GM19372 (cell line): ENCODE data around the gene GVQW3.

ENCODE experiments used
- ATAC-seq: cut with Tn5 transposase; IDR thresholded peaks from one replicate; pipeline ENCODE4 v1.9.1; 2021; ENCODE audit warnings: mild to moderate bottlenecking, low read depth, moderate library complexity; ENCODE audit not compliant: unreplicated experiment

GVQW3 gene

DNA sequence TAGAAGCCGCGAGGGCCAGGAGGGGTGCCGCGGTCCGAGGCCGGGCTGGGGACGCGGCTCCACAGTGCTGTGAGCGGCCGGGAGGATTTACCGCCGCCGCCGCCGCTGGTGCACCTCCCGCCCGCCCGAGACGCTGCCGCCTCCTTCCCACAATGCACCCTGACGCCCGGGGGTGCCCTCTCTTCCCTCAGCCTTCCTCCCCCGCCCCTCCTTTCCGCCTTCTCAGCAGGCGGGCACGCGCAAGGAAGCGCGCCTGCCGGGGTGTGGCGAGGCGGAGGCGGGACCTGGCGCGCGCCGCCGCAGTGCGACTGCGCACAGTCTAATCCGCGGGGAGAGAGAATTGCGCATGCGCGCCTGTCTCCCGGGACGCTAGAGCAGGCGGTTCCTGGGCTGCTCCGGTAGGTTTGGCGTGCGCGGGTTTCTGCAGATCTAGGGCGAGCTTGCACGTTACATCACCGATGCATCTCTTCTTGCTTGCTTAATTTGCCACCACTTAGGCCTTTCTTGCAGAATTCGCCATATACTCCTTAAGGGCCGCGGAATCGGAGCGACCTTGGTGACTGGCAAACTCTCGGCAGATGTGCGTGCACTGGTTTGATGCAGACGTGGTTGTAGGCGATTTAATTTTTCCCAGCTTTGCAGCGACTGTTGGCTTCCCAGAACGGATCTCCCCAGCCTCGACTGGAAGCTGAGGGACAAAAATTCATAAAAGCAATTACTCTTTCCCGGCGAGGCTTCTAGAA, at the start of gene GVQW3, which contains the start of gene THAP12:
GVQW3 (plus strand) TSS at position 347 of the 743 bp plus-strand sequence. CDS start 506 bp downstream, outside the sequence.
THAP12 (minus strand) TSS at position 156 of the 743 bp plus-strand sequence. CDS start 296 bp downstream, outside the sequence.
- ATAC-seq, result peak; percentile 79

DNA sequence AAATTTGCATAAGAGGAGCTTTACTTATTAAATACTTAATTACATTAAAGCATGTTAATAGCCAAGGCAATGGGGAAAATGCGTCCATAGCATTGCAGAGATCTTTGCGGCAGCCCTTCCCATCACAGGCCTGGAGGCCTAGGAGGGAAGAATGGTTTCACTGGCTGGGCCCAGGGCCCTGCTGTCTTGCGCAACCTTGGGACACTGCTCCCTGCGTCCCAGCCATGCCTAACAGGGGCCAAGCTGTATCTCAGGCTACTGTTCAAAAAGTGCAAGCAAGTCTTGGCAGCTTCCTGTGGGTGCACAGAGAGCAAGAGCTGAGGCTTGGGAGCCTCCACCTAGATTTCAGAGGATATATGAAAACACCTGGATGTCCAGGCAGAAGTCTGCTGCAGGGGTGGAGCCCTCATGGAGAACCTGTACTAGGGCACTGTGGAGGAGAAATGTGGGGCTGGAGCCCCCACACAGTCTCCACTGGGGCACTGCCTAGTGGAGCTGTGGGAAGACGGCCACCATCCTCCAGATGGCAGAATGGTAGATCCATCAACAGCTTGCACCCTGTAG, 46.2 kb upstream of the GVQW3 start:
- ATAC-seq, result no peak

GRCh38 chr11:76335842-76336241, 45.3 kb upstream of the GVQW3 start:
- no peak for ATAC-seq

DNA sequence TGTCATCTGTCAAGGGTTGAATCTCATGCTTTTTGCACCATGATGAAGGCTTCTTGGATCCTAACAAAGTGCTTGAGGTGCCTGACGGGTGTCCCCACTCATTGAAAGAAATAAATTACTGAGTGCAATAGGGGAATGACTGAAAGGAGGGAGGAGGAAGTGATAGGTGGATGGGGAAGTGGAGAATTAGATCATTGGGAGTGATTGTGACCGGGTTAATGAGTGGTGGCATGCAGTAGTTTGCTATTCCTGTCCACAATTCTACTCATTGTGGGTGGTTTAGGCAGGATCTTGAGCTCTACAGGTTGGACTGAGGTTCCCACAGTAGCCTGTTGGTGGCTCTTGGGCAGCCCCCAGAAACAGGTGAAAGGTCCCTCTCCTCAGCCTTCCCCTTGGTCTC, 44.5 kb upstream of the GVQW3 start:
- no peak for ATAC-seq

DNA sequence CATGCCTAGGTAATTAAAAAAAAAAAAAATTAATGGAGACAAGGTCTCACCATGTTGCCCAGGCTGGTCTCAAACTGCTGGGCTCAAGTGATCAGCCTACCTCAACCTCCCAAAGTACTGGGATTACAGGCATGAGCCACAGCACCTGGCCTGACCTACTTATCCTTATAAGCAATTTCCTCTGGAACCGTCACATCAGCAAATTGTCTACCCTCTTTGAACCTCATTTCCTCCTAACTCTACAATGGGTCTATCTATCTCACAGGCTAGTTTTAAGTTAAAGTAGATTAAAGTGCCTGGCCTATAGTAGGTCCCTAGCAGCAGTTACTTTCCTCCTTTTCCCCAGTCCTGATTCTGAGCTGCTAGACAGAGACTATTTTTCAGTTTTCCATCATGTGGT, 43.7 kb upstream of the GVQW3 start:
- no peak for ATAC-seq

DNA sequence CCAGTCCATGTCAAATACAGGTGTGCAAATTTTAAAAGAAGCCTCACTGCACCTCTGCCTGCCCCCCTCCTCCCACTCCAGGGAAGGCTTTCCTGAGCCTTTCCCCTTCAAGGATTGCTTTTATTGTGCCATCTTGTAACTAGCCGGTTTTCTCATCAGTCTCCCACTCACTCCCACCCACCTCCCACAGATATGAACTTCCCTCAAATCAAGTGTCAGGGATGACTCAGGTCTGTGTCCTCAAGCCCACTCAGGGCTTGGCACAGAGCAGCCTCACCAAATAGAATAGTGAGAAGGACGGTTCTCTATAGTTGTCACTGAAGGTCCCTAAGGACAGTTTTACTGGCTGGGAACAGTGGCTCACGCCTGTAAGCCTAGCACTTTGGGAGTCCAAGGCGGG, 43.2 kb upstream of the GVQW3 start:
- ATAC-seq, result no peak

DNA sequence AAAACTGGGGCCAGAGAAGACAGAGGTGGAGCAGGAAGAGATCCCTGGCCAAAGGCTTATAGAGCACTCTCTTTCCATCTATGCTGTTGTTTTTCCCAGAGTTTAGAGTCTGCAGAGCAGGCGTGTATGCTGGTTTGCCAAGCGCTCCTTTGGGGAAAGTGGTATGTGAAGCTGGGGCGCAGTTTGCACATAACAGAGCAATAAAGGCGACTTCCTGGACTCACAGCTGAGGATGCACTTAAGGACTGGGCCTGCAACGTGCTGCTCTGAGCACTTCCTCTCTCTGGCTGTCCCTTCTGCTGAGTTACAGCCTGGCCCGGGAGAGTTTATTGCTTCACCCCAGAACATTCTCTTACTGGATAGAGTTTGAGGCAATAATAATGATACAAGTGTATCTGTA, 41.9 kb upstream of the GVQW3 start:
- no peak for ATAC-seq

GRCh38 chr11:76347466-76347865, 33.7 kb upstream of the GVQW3 start:
- no peak for ATAC-seq

GRCh38 chr11:76348348-76348747, 32.8 kb upstream of the GVQW3 start:
- ATAC-seq, result no peak

DNA sequence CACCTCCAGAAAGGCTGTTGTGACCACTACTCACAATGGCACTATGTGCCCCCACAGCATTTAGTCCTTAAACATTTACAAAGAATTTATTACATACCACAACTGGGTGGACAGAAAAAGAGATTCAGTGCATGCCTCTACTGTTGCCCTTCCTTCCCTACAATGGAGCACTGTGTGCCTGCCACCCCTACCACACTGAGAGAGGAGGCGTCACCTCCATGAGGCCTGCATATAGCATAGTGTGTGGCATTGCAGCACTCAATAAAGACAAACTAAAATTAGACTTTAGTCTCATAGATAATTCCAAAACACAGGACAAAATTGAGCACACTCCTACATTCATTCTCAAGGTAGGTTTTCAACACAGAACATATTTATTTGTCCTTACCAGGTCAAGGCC, 26.0 kb upstream of the GVQW3 start:
- ATAC-seq, result no peak

DNA sequence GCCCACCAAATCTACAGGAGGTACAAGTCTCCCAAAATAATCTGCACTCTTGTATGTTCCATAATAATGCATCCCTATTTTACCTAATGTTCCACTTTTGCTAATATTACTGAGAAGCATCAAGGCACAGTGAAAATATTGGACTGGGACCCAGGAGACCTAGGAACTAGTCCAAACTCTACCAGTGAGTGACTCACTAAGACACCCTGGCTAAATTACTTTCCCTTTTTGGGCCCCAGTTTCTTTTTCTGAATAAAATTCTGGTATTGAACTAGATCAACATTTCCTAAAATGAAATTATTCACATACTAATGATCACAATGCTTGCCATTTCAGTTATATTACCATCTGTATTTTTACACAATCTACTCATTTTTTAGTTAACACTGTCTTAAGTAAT, 19.7 kb upstream of the GVQW3 start:
- no peak for ATAC-seq

- no peak for ATAC-seq
These were observed 19.3 kb upstream of the GVQW3 start for GRCh38 chr11:76361776-76362175.

- ATAC-seq, result no peak
These were observed 18.4 kb upstream of the GVQW3 start for GRCh38 chr11:76362716-76363115.

GRCh38 chr11:76365038-76365679, 16.0 kb upstream of the GVQW3 start:
- ATAC-seq, result no peak

DNA sequence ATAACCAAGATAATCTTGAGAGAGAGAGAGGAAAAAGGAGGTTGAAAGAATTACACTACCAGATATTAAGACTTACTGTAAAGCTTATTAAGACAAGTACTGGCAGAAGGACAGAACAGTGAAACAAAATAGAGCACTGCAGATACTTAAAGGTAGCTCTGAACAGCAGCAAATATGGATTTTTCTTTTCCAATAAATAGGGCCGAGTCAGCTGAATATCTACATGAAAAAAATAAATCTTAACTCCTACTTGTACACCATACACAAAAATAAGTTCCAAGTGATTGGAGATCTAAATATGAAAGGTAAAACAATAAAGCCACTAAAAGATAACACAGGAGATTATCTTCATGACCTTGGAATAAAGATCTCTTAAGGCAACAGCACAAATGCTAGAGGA, 12.6 kb upstream of the GVQW3 start:
- ATAC-seq, result no peak

- ATAC-seq, result no peak
These were observed 11.7 kb upstream of the GVQW3 start for GRCh38 chr11:76369406-76369805.

GRCh38 chr11:76371170-76371569, 10.0 kb upstream of the GVQW3 start:
- no peak for ATAC-seq

GRCh38 chr11:76376746-76377558, 4.2 kb upstream of the GVQW3 start:
- ATAC-seq, result no peak

- ATAC-seq, result no peak
These were observed 1.3 kb upstream of the GVQW3 start for GRCh38 chr11:76379807-76380158.

DNA sequence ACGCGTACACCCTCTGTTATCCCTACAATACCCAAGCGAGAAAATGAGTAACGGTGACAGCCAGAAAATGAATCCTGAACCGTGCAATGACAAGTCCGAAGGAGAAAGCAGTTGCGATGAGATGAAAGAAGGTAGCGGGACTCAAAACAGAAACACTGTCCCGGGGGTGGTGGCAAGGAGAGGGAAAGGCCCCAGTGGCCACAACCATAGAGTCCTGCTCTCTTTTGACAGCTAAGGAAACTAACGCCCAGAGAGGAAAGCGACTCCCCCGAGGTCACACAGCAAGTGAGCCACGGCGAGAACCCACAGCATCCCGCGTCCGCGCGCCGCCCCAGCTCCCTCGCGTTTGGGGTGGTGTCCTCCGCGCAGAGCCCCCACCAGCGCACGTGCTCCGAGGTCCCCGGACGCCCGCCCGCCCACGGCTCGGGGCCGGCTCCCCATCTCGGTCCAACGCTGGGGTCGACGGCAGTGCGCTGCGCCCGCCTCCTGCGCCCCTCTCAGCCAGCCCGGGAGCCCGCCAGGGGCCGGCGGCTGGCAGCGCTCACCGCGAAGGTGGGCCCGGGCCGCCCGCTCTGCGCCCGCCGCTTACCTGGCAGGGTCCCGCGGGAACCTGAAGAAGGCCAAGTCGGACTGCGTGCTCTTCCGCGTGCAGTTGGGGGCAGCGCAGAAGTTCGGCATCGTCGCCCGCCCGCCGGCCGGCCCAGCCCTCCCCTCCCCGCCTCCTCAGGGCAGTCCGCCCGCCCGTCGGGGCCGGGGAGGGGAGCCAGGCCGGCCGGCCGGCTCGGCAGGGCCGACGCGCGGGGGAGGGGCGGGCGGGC, 755 bp upstream of the GVQW3 start:
- ATAC-seq, result peak; percentile 24
